ENCODE results near the gene LARP4B.

DNA sequence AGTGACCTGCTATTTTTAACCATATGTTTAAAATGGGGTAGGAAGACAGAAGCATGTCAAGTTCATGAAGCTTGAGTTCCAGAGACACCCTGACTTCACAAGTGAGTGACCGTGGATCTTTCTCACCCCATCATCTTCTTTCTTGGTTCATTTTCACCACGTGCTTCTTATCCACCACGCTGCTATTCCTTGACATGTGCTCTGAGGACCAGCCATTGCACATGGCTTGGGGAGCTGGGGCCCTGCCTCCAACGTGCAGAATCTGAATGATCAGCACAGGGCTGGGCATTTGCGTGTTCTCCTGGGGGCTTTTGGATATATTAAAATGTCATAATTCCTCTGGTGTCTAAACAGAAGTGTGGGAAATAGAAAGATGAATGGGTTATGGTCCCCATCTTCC, 31.7 kb upstream of the LARP4B start:
- TF ChIP-seq, protein P1, sequence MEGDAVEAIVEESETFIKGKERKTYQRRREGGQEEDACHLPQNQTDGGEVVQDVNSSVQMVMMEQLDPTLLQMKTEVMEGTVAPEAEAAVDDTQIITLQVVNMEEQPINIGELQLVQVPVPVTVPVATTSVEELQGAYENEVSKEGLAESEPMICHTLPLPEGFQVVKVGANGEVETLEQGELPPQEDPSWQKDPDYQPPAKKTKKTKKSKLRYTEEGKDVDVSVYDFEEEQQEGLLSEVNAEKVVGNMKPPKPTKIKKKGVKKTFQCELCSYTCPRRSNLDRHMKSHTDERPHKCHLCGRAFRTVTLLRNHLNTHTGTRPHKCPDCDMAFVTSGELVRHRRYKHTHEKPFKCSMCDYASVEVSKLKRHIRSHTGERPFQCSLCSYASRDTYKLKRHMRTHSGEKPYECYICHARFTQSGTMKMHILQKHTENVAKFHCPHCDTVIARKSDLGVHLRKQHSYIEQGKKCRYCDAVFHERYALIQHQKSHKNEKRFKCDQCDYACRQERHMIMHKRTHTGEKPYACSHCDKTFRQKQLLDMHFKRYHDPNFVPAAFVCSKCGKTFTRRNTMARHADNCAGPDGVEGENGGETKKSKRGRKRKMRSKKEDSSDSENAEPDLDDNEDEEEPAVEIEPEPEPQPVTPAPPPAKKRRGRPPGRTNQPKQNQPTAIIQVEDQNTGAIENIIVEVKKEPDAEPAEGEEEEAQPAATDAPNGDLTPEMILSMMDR (IDR thresholded peaks at IDR 0.05; ENCODE audit: low read depth, low read length): no peak
- no peak for TF ChIP-seq EZH2phosphoT487 (IDR thresholded peaks at IDR 0.05; ENCODE audit: low read depth)
